Right lobe of liver (tissue), 6 donors: ENCODE data around the gene SEMG2. TPM values are rescaled to one million over a fixed set of nuclear protein-coding genes. Genes with fewer than 3 reads are reported as not detected.
A peak's percentile ranks its signal among the peaks of the same experiment; 100 is the strongest.

Experiments used
- ATAC-seq, 4 donors: fragments of 200-7000 bp; cut with Tn5 transposase; one replicate each; pipeline ENCODE4 v1.9.1; 2020; ENCODE audit warnings: mild to moderate bottlenecking in 4 of 4, moderate library complexity in 4 of 4
- DNase-seq, 3 donors: peaks; one replicate each; pipeline ENCODE4 v3.0.0-alpha.2; 2020
- H3K27ac ChIP-seq, 3 donors: fragments of 200-600 bp; one replicate each; pipeline ENCODE4 v1.8.0; 2022
- H3K27me3 ChIP-seq, 2 donors: fragments of 200-600 bp; one replicate each; pipeline ENCODE4 v1.8.0; 2022
- H3K36me3 ChIP-seq, 4 donors: fragments of 200-600 bp; sonication (generic) in 1 of 4; one replicate each; pipeline versions ENCODE4 v1.5.1 to v1.8.0; 2017 to 2022; ENCODE audit warnings: control low read depth in 1 of 4
- H3K4me1 ChIP-seq, 4 donors: fragments of 200-600 bp; sonication (generic) in 1 of 4; one replicate each; pipeline versions ENCODE4 v1.5.1 to v1.8.0; 2017 to 2022; ENCODE audit warnings: control low read depth in 1 of 4
- H3K4me3 ChIP-seq, 3 donors: fragments of 200-600 bp; one replicate each; pipeline ENCODE4 v1.8.0; 2022
- H3K9me3 ChIP-seq, 4 donors: fragments of 200-600 bp; sonication (generic) in 1 of 4; one replicate each; pipeline versions ENCODE4 v1.5.1 to v1.8.0; 2017 to 2022; ENCODE audit warnings: control low read depth in 1 of 4
- CTCF ChIP-seq, 4 donors: fragments of 200-600 bp in 3 of 4; fragments of 450-650 bp in 1 of 4; IDR thresholded peaks; one replicate each; pipeline versions ENCODE4 v1.5.1 to v1.8.0; 2016 to 2022; ENCODE audit warnings: antibody characterized with exemption in 4 of 4, mild to moderate bottlenecking in 2 of 4
- POLR2A ChIP-seq: fragments of 450-650 bp; IDR thresholded peaks from one replicate; pipeline ENCODE4 v1.6.1; 2017; ENCODE audit warnings: antibody characterized with exemption, mild to moderate bottlenecking
- WGBS: methylation state at CpG from one replicate; pipeline ENCODE4 v1.1.6; 2018; ENCODE audit warnings: low coverage, low lambda C conversion rate; ENCODE audit not compliant: insufficient coverage; ENCODE audit errors: missing lambda C conversion rate; 5-methylcytosine and 5-hydroxymethylcytosine counted together
- intact Hi-C, 2 donors: fragments of 100-400 bp; cut with DNase I; formaldehyde crosslinking; loops; one replicate each; pipeline versions ENCODE4 v1.11.2 to v1.14.1; 2022
- total RNA-seq, 6 experiments: library from RNA; depleted of rRNA in 2 of 6; stranded (reverse); fragments of >200 nt in 2 of 6; fragmentation: NEBNext Ultra II Directional in 3 of 6; extraction: Animal tissue kit (Norgen Biotek cat#: 25700) in 3 of 6; gene quantifications; one replicate each; pipeline versions ENCODE4 v1.1.0 to v1.2.4, GENCODE V29; 2016 to 2023
- donor health status: DM: no; HTN: yes; CAD: no.
- donor health status: DM: no; HTN: no; CAD: no.
- donor health status: DM: no; HTN: no; CAD: no.
- donor health status: DM: no; HTN: yes; CAD: no.
- donor health status: DM: no; HTN: yes; CAD: no.

Gene SEMG2
- total RNA-seq, 6 experiments from 2014 or later: not detected

GRCh38 chr20:45223136-45223535, 2.0 kb downstream of the SEMG2 start:
- DNase-seq (no peak), ATAC-seq (no peak)
- Histone ChIP-seq H3K4me3 (no peak overlapping the region), H3K27me3 (no peaks in the 10 kb centered on the region), H3K4me1 (no peaks in the 10 kb centered on the region), H3K9me3 (no peaks in the 10 kb centered on the region), H3K27ac (no peak overlapping the region), H3K36me3 (no peaks in the 10 kb centered on the region)
- TF ChIP-seq CTCF (IDR thresholded peaks at IDR 0.05) (no peak), POLR2A (no peak)
- intact Hi-C loops: no loop called here

GRCh38 chr20:45226287-45226686, 5.1 kb downstream of the SEMG2 start:
- no peaks in the 10 kb centered on the region for H3K27me3 ChIP-seq
- no peaks in the 10 kb centered on the region for H3K9me3 ChIP-seq
- no peak for ATAC-seq
- no peaks in the 10 kb centered on the region for H3K36me3 ChIP-seq
- no peak for DNase-seq
- WGBS: 71% methylated on average over 1 of the region's 1 CpG
- no peak for TF ChIP-seq CTCF (IDR thresholded peaks at IDR 0.05)
- no peaks in the 10 kb centered on the region for H3K4me1 ChIP-seq
- intact Hi-C loops: no loop called here
- no peak overlapping the region for H3K27ac ChIP-seq
- H3K4me3 ChIP-seq: no peak overlapping the region

GRCh38 chr20:45229264-45230056, 8.3 kb downstream of the SEMG2 start:
- 51% methylated on average over 16 of the region's 18 CpGs for WGBS
- DNase-seq: peak in 1 of 3 donors; percentile 46

GRCh38 chr20:45230631-45231030, 9.5 kb downstream of the SEMG2 start:
- no peaks in the 10 kb centered on the region for H3K9me3 ChIP-seq
- H3K4me1 ChIP-seq: no peaks in the 10 kb centered on the region
- H3K4me3 ChIP-seq: no peak overlapping the region
- DNase-seq (no peak), ATAC-seq (no peak)
- TF ChIP-seq POLR2A: no peak
- TF ChIP-seq CTCF (IDR thresholded peaks at IDR 0.05): no peak
- no peak overlapping the region for H3K27ac ChIP-seq
- peaks cover 0 to 2% of the 10 kb centered on the region in 2 donors for H3K27me3 ChIP-seq
- intact Hi-C loops: no loop called here
- no peaks in the 10 kb centered on the region for H3K36me3 ChIP-seq
- WGBS: 56% methylated on average over 2 of the region's 9 CpGs

More at GRCh38 chr20:45229264-45230056, 8.3 kb downstream of the SEMG2 start:
- intact Hi-C loops: no loop called here
- Histone ChIP-seq H3K36me3 (no peaks in the 10 kb centered on the region), H3K4me1 (no peaks in the 10 kb centered on the region), H3K27me3 (no peaks in the 10 kb centered on the region), H3K4me3 (no peak overlapping the region), H3K9me3 (no peaks in the 10 kb centered on the region), H3K27ac (no peak overlapping the region)
- ATAC-seq: peak; percentile 60 to 64 (median 63)
- no peak for TF ChIP-seq POLR2A
- TF ChIP-seq CTCF (IDR thresholded peaks at IDR 0.05): peak; percentile 38 to 66 (median 48)
